Caco-2 (cell line): ENCODE data around the gene MS4A15. TPM values are rescaled to one million over a fixed set of nuclear protein-coding genes. Genes with fewer than 3 reads are reported as not detected.

Experiments used
- BruUV-seq: library from RNA; stranded (reverse); fragments of 400-500 nt; replicated peaks from 2 replicates; lab custom pipeline; 2021; lab: Mats Ljungman, UMichigan
- CTCF ChIA-PET: fragments of 300-600 bp; sonication (Branson Sonifier 250); formaldehyde crosslinking; loops from one replicate; lab custom pipeline; 2022; ENCODE audit warnings: antibody characterized with exemption; lab: Charles Lee
- POLR2A ChIA-PET: fragments of 300-600 bp; sonication (Branson Sonifier 250); formaldehyde crosslinking; loops from one replicate; lab custom pipeline; 2022; ENCODE audit warnings: antibody characterized with exemption; lab: Charles Lee
- DNase-seq, 2 experiments: peaks; one replicate each; pipeline versions ENCODE4 v3.0.0 to v3.0.0-alpha.2; 2020 to 2022
- H3K27me3 ChIP-seq: replicated peaks from 2 replicates; pipeline ENCODE4 v1.6.0; 2011; ENCODE audit warnings: low read length; ENCODE audit not compliant: control insufficient read depth, insufficient read depth
- H3K36me3 ChIP-seq: 2 replicates; pipeline ENCODE4 v1.5.1; 2011; ENCODE audit warnings: low read length; ENCODE audit not compliant: control insufficient read depth, insufficient read depth
- H3K4me1 ChIP-seq: fragments of 250-450 bp; sonication (Bioruptor Pico); 2 replicates; pipeline ENCODE4 v1.5.1; 2020; ENCODE audit warnings: mild to moderate bottlenecking
- H3K4me3 ChIP-seq: 2 replicates; pipeline ENCODE4 v1.5.1; 2011; ENCODE audit warnings: low read depth, mild to moderate bottlenecking, control low read depth, low read length
- H3K9me3 ChIP-seq: fragments of 250-450 bp; sonication (Bioruptor Pico); 2 replicates; pipeline ENCODE4 v1.5.1; 2020; ENCODE audit warnings: mild to moderate bottlenecking, moderate library complexity
- H3K27ac Mint-ChIP-seq: one replicate; pipeline ENCODE4 v1.8.0; 2022; ENCODE audit warnings: mixed read lengths; ENCODE audit not compliant: unreplicated experiment
- H3K27me3 Mint-ChIP-seq: one replicate; pipeline ENCODE4 v1.8.0; 2022; ENCODE audit warnings: mixed read lengths; ENCODE audit not compliant: insufficient read depth, unreplicated experiment
- H3K36me3 Mint-ChIP-seq: one replicate; pipeline ENCODE4 v1.8.0; 2022; ENCODE audit warnings: mild to moderate bottlenecking, mixed read lengths; ENCODE audit not compliant: insufficient read depth, unreplicated experiment
- H3K4me1 Mint-ChIP-seq: one replicate; pipeline ENCODE4 v1.8.0; 2022; ENCODE audit warnings: low read depth, mixed read lengths; ENCODE audit not compliant: unreplicated experiment
- H3K4me3 Mint-ChIP-seq: one replicate; pipeline ENCODE4 v1.8.0; 2022; ENCODE audit warnings: mild to moderate bottlenecking, moderate library complexity, mixed read lengths; ENCODE audit not compliant: unreplicated experiment
- H3K9me3 Mint-ChIP-seq: one replicate; pipeline ENCODE4 v1.8.0; 2022; ENCODE audit warnings: mixed read lengths; ENCODE audit not compliant: unreplicated experiment
- intact Hi-C: fragments of 100-400 bp; cut with micrococcal nuclease; formaldehyde crosslinking; loops from one replicate; pipeline ENCODE4 v1.10.0; 2022; ENCODE audit not compliant: unreplicated experiment
- total RNA-seq: library from RNA; stranded (reverse); gene quantifications from 2 replicates; pipeline ENCODE4 v1.2.3, GENCODE V29; 2022
- TF ChIP-seq, protein P1 (sequence below), 2 experiments: fragments of 200-600 bp in 1 of 2; IDR thresholded peaks; 1 replicate in 1 of 2; 2 replicates in 1 of 2; pipeline versions ENCODE4 v1.5.1 to v1.8.0; 2011 to 2022; ENCODE audit warnings: antibody characterized with exemption in 1 of 2, control low read depth in 1 of 2, inconsistent platforms in 1 of 2, low read depth in 1 of 2, low read length in 1 of 2, mild to moderate bottlenecking in 1 of 2, moderate library complexity in 1 of 2; ENCODE audit not compliant: insufficient read depth in 1 of 2, severe bottlenecking in 1 of 2, unreplicated experiment in 1 of 2

Gene MS4A15
- total RNA-seq, 1 experiment from 2014 or later: not detected

DNA sequence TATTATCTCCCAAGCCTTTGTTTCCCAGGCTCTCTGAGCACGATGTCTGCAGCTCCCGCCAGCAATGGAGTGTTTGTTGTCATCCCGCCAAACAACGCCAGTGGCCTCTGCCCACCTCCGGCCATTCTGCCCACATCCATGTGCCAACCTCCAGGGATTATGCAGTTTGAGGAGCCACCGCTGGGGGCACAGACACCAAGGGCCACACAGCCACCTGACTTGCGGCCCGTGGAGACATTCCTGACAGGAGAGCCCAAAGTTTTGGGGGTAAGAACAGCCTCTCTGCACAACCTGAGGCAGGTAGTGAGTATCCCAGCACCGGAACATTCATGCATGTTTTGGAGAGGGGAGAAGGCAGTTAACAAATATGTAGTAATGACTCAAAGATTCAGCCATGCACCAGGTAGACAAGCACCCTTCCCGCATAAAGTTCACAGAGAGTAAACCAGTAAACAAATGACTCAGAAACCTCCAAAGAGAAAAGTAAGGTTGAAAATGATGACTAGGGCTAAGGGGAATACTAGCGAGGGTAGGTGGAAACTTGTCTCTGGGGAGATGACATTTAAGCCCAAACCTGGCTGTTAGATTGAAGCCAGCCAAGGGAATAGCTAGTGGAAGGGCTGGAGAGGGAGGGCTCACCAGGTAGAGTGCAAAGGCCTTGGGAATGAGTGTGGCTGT, 7.2 kb downstream of the MS4A15 start:
- H3K27ac Mint-ChIP-seq: peak overlapping the region; percentile 3
- Histone ChIP-seq H3K27me3 (no peaks in the 10 kb centered on the region), H3K4me1 (peaks cover 12% of the 10 kb centered on the region), H3K9me3 (no peaks in the 10 kb centered on the region), H3K36me3 (no peaks in the 10 kb centered on the region), H3K4me3 (no peak overlapping the region)
- H3K27me3 Mint-ChIP-seq: no peaks in the 10 kb centered on the region
- POLR2A ChIA-PET: interaction anchor here (0.6 kb wide), 1 partner anchor 12 kb away, joined by 3 read pairs; no protein-coding TSS in a partner anchor
- no TSS peak for BruUV-seq
- H3K4me1 Mint-ChIP-seq: peaks cover 19% of the 10 kb centered on the region
- CTCF ChIA-PET: interaction anchor here (0.9 to 2.6 kb wide), 9 partner anchors 9 to 106 kb away, joined by 3 to 25 read pairs (median 9); partner anchors contain the start of gene MS4A10
- TF ChIP-seq, protein P1, sequence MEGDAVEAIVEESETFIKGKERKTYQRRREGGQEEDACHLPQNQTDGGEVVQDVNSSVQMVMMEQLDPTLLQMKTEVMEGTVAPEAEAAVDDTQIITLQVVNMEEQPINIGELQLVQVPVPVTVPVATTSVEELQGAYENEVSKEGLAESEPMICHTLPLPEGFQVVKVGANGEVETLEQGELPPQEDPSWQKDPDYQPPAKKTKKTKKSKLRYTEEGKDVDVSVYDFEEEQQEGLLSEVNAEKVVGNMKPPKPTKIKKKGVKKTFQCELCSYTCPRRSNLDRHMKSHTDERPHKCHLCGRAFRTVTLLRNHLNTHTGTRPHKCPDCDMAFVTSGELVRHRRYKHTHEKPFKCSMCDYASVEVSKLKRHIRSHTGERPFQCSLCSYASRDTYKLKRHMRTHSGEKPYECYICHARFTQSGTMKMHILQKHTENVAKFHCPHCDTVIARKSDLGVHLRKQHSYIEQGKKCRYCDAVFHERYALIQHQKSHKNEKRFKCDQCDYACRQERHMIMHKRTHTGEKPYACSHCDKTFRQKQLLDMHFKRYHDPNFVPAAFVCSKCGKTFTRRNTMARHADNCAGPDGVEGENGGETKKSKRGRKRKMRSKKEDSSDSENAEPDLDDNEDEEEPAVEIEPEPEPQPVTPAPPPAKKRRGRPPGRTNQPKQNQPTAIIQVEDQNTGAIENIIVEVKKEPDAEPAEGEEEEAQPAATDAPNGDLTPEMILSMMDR (IDR thresholded peaks at IDR 0.05; ENCODE audit: insufficient read depth in 1 of 2, low read depth in 1 of 2, low read length in 1 of 2, severe bottlenecking in 1 of 2, unreplicated experiment in 1 of 2): no peak
- no peak overlapping the region for H3K4me3 Mint-ChIP-seq
- H3K36me3 Mint-ChIP-seq: peaks cover 5% of the 10 kb centered on the region
- no peak for DNase-seq
- no peaks in the 10 kb centered on the region for H3K9me3 Mint-ChIP-seq
- intact Hi-C loops: no loop called here

DNA sequence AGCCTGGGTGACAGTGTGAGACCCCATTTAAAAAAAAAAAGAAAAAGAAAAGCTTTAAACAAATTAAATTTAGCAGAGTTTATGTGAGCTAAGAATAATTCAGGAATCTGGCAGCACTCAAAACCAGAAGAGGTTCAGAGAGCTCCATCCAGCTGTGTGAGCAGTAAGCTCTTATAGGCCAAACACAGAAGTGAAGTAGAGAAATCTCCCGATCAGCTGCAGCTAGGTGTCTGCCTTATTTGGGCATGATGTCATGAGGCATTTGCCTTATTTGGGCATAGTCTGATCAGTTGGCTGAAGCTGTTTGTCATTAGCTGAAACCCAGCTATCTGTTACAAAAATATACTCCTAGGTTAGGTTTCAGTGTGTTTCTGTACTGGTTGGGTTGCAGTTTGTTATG, 8.2 kb downstream of the MS4A15 start:
- Histone ChIP-seq H3K4me1 (peaks cover 9% of the 10 kb centered on the region; the same call in 1 of the 2 replicates), H3K27me3 (no peaks in the 10 kb centered on the region), H3K36me3 (no peaks in the 10 kb centered on the region), H3K4me3 (no peak overlapping the region), H3K9me3 (no peaks in the 10 kb centered on the region)
- POLR2A ChIA-PET: no interaction called here
- no peak for DNase-seq
- Mint-ChIP-seq H3K4me3 (no peak overlapping the region), H3K4me1 (peaks cover 13% of the 10 kb centered on the region), H3K36me3 (peaks cover 1% of the 10 kb centered on the region), H3K27me3 (no peaks in the 10 kb centered on the region), H3K27ac (no peak overlapping the region), H3K9me3 (no peaks in the 10 kb centered on the region)
- CTCF ChIA-PET: interaction anchor here (1.7 kb wide), 1 partner anchor 11 kb away, joined by 9 read pairs; no protein-coding TSS in a partner anchor
- intact Hi-C loops: no loop called here
- no TSS peak for BruUV-seq
- TF ChIP-seq, protein P1 (IDR thresholded peaks at IDR 0.05; ENCODE audit: insufficient read depth in 1 of 2, low read depth in 1 of 2, low read length in 1 of 2, severe bottlenecking in 1 of 2, unreplicated experiment in 1 of 2): no peak

DNA sequence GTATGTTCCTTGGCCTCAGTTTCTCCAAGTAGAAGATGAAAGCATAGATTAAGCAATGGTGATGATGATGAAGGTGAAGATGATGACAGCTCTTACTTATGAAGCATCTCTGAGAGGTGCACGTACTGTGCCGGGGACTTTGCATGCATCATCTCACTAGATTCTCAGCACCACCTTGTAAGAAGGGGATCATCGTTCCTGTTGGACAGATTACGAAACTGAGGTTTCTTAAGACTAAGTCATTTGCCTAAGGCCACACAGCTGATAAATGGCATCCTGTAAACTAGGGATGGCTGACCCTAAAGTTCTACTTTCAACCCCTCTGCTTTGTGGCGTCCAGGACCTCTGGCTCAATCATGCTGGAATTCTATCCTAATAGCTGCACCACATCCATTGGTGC, 8.7 kb downstream of the MS4A15 start:
- Mint-ChIP-seq H3K4me1 (peaks cover 9% of the 10 kb centered on the region), H3K9me3 (no peaks in the 10 kb centered on the region), H3K36me3 (no peaks in the 10 kb centered on the region), H3K27ac (no peak overlapping the region), H3K4me3 (no peak overlapping the region), H3K27me3 (no peaks in the 10 kb centered on the region)
- Histone ChIP-seq H3K27me3 (no peaks in the 10 kb centered on the region), H3K4me3 (no peak overlapping the region), H3K9me3 (no peaks in the 10 kb centered on the region), H3K36me3 (no peaks in the 10 kb centered on the region), H3K4me1 (peaks cover 4% of the 10 kb centered on the region; the same call in 1 of the 2 replicates)
- ChIA-PET POLR2A (no interaction called here), CTCF (interaction anchor here (1.7 to 1.8 kb wide), 2 partner anchors 10 kb away, joined by 5 to 9 read pairs; no protein-coding TSS in a partner anchor)
- TF ChIP-seq, protein P1 (IDR thresholded peaks at IDR 0.05; ENCODE audit: insufficient read depth in 1 of 2, low read depth in 1 of 2, low read length in 1 of 2, severe bottlenecking in 1 of 2, unreplicated experiment in 1 of 2): no peak
- no TSS peak for BruUV-seq
- intact Hi-C loops: no loop called here
- DNase-seq: no peak
